ENCODE measurements around the gene ENTHD1.
A peak's percentile ranks its signal among the peaks of the same experiment; 100 is the strongest.

ENTHD1 gene

GRCh38 chr22:39893526-39893925 lies at the start of gene ENTHD1:
Gene ENTHD1, minus strand, starts transcription at chr22:39893760. Its CDS starts 6,012 bp downstream, at chr22:39887748.
- DNase-seq (ENCODE audit: low read depth) = no peak
- no peak for TF ChIP-seq CTCF (IDR thresholded peaks at IDR 0.05; ENCODE audit: low read length, missing control alignments)
- H3K4me3 ChIP-seq (replicated peaks; ENCODE audit: low read depth, low read length) = no peak within 1 kb of the TSS

- no peak overlapping the region for H3K4me3 ChIP-seq (replicated peaks; ENCODE audit: low read depth, low read length)
- DNase-seq (ENCODE audit: low read depth) = no peak
Measured at GRCh38 chr22:39943337-39943736, 49.8 kb upstream of the ENTHD1 start.

GRCh38 chr22:39942439-39943230 lies 49.1 kb upstream of the ENTHD1 start:
- H3K4me3 ChIP-seq (replicated peaks; ENCODE audit: low read depth, low read length) = no peak overlapping the region
- no peak for DNase-seq (ENCODE audit: low read depth)
- no peak for TF ChIP-seq CTCF (IDR thresholded peaks at IDR 0.05; ENCODE audit: low read length, missing control alignments)

More at GRCh38 chr22:39943337-39943736, 49.8 kb upstream of the ENTHD1 start:
- TF ChIP-seq CTCF (IDR thresholded peaks at IDR 0.05; ENCODE audit: low read length, missing control alignments) = peak; percentile 0

GRCh38 chr22:39941601-39942000 lies 48.0 kb upstream of the ENTHD1 start:
- no peak for DNase-seq (ENCODE audit: low read depth)
- TF ChIP-seq CTCF (IDR thresholded peaks at IDR 0.05; ENCODE audit: low read length, missing control alignments) = no peak
- no peak overlapping the region for H3K4me3 ChIP-seq (replicated peaks; ENCODE audit: low read depth, low read length)

GRCh38 chr22:39940757-39941305 lies 47.3 kb upstream of the ENTHD1 start:
- H3K4me3 ChIP-seq (replicated peaks; ENCODE audit: low read depth, low read length) = no peak overlapping the region
- TF ChIP-seq CTCF (IDR thresholded peaks at IDR 0.05; ENCODE audit: low read length, missing control alignments) = no peak
- no peak for DNase-seq (ENCODE audit: low read depth)

GRCh38 chr22:39939830-39940229 lies 46.3 kb upstream of the ENTHD1 start:
- no peak for DNase-seq (ENCODE audit: low read depth)
- H3K4me3 ChIP-seq (replicated peaks; ENCODE audit: low read depth, low read length) = no peak overlapping the region
- no peak for TF ChIP-seq CTCF (IDR thresholded peaks at IDR 0.05; ENCODE audit: low read length, missing control alignments)

Data from fibroblast of pulmonary artery (primary cell).